GM12801 (cell line): ENCODE measurements around the gene DNMT1.

Experiments
- CTCF ChIP-seq: IDR thresholded peaks from one replicate; pipeline ENCODE4 v1.5.1; 2011; ENCODE audit warnings: control low read depth; ENCODE audit not compliant: insufficient read length; ENCODE audit errors: extremely low read depth

Gene DNMT1

GRCh38 chr19:10155839-10156238 is 38.9 kb downstream of the DNMT1 start:
- no peak for TF ChIP-seq CTCF

GRCh38 chr19:10152100-10152499 is 42.7 kb downstream of the DNMT1 start:
- no peak for TF ChIP-seq CTCF

GRCh38 chr19:10151521-10151920 is 43.2 kb downstream of the DNMT1 start:
- no peak for TF ChIP-seq CTCF

GRCh38 chr19:10149427-10149826 is 45.3 kb downstream of the DNMT1 start:
- TF ChIP-seq CTCF = no peak

GRCh38 chr19:10146142-10146541 is 48.6 kb downstream of the DNMT1 start:
- no peak for TF ChIP-seq CTCF

GRCh38 chr19:10145031-10145430 is 49.7 kb downstream of the DNMT1 start:
- no peak for TF ChIP-seq CTCF

DNA sequence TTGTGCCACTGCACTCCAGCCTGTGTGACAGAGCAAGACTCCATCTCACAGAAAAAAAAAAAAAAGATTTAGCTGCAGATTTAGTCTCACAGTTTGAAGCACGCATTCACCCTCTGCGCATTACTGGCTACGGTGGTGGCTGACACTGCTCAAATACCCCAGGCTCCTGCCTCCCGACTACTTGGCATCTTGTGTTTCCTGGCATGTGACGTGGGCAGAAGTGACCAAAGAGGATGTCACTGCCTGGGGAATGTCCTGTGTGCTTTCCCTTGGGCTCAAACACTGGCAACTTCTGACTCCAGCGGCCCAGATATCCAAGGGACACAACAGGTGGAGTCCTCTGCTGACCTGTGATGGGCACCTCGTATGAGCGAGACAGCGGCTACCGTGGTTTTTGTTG is 50.4 kb downstream of the DNMT1 start:
- TF ChIP-seq CTCF = no peak

- no peak for TF ChIP-seq CTCF
Observed at GRCh38 chr19:10143681-10144080, 51.1 kb downstream of the DNMT1 start.
